ENCODE results near the gene RCC1.
A peak's percentile ranks its signal among the peaks of the same experiment; 100 is the strongest.
"Not testable (repeated sequence)": the region's sequence is repeated elsewhere in the genome, so short reads cannot be mapped to it uniquely, and the experiment has no call there.

RCC1 gene

GRCh38 chr1:28510970-28511440 lies 5.2 kb downstream of the RCC1 start:
- DNase-seq (ENCODE audit: low read depth in 2 of 2) = no peak

- no peak for DNase-seq (ENCODE audit: low read depth in 2 of 2)
Observed at GRCh38 chr1:28512058-28512611, 6.3 kb downstream of the RCC1 start.

GRCh38 chr1:28514445-28514933 lies 8.6 kb downstream of the RCC1 start:
- not testable (repeated sequence) for DNase-seq (ENCODE audit: low read depth in 2 of 2)

DNA sequence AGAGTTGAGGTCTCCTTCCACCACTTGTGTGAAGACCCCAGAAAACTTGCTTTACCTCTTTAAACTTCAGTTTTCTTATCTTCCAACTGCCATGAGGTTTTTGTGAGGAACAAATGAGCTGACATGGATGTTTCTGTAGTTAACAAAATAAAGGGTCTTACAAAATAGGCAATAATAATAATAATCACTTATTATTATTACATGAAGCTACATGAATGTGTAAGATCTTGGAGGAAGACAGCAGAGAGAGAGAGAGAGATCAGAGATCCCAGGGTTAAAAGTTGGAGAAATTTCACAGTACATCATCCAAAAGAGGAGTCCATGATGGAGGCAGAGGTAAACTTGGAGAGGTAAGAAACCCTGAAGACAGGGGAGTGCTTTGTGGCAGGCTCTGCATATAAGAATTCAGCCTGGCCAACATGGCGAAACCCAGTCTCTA lies 10.7 kb downstream of the RCC1 start:
- DNase-seq (ENCODE audit: low read depth in 2 of 2) = no peak

DNA sequence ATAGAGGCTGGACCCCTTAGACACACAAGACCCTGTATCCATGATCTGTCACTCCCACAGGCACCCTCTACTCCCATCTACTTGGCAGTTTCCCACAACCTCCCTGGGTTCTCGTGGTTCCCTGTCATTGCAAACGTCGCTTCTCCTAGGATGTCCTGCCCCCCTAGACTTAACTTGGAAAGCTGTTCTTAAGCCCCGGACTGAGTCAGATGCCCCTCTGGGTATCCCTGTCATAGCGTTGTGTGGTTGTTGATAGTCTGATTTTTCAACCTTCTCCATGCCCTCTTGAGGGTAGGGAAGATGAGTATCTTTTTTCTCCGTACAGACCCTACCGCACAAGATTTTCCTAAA lies 11.8 kb downstream of the RCC1 start:
- no peak for DNase-seq (ENCODE audit: low read depth in 2 of 2)

- peak; percentile 75 to 80 for DNase-seq (ENCODE audit: low read depth in 2 of 2)
Observed at GRCh38 chr1:28518000-28518744, 12.3 kb downstream of the RCC1 start.

- no peak for DNase-seq (ENCODE audit: low read depth in 2 of 2)
Observed at GRCh38 chr1:28518745-28519341, 13.0 kb downstream of the RCC1 start.

DNA sequence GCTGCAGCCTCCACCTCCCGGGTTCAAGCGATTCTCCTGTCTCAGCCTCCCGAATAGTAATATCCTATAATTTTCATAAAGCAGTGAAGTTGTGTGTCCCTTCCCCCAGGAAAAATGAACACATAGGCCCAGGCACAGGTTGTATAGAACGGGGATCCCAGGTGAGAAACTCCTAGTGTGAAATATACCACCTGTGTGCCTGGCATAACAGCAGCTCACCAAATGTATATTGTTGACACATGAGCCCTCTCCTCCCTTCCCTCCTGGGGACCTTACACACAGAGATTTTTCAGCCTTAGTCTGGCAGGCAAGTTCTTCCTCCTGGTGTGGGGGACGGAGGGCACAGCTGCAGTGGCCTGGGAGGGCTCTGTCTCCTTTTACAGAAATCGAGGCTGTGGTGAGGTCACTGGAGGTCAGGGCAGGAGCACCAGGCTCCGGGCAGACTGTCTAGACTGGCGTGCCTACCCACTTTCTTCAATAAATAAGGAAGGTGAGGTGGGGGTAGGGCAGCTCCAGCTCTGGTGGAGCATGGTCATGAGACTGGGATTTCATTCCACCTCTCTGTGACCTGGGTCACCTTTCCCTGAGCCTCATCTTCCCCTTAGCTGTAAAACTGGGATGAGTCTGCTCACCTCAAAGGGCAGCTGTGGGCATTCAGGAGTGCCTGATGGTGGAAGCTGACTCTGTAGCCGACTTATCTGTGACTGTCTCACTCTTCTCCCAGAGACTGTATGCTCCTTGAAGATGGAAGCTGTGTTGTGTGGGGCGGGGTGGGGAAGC lies 14.3 kb downstream of the RCC1 start:
- no peak for DNase-seq (ENCODE audit: low read depth in 2 of 2)

DNA sequence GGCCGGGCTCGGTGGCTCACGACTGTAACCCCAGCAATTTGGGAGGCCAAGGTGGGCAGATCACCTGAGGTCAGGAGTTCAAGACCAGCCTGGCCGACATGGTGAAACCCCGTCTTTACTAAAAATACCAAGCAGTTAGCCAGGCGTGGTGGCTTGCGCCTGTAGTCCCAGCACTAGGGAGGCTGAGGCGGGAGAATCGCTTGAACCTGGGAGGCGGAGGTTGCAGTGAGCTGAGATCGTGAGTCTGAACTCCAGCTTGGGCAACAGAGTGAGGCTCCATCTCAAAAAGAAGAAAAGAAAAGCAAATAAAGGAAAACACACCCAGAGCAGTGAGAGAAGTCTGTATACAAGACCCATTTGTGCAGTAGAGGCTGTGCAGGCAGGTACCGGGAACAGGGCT lies 15.0 kb downstream of the RCC1 start:
- not testable (repeated sequence) for DNase-seq (ENCODE audit: low read depth in 2 of 2)

GRCh38 chr1:28521502-28522164 lies 15.8 kb downstream of the RCC1 start:
- no peak for DNase-seq (ENCODE audit: low read depth in 2 of 2)

GRCh38 chr1:28522537-28522936 lies 16.7 kb downstream of the RCC1 start:
- not testable (repeated sequence) for DNase-seq (ENCODE audit: low read depth in 2 of 2)

GRCh38 chr1:28525002-28525642 lies 19.3 kb downstream of the RCC1 start:
- not testable (repeated sequence) for DNase-seq (ENCODE audit: low read depth in 2 of 2)

GRCh38 chr1:28526886-28527285 lies 21.0 kb downstream of the RCC1 start:
- no peak for DNase-seq (ENCODE audit: low read depth in 2 of 2)

DNA sequence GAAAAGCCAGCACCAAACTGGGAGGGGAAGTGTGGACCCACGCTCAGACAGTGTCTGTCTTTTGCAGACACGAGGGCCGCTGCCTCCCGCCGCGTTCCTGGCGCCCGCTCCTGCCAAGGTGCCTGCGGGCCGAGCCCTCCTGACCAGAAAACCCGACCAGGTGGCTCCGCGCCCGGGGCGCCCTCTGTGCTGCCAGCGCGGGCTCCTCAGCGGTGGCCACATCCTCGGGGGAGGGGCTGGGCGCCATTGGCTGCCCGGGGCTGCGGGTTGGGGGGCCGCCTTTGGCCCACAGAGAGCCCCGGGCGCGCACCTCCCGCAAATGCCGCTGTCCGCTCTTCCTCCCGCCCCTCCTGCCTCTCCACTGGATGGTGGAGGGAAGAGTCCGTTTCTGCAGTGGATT lies 24.6 kb downstream of the RCC1 start:
- no peak for DNase-seq (ENCODE audit: low read depth in 2 of 2)

DNA sequence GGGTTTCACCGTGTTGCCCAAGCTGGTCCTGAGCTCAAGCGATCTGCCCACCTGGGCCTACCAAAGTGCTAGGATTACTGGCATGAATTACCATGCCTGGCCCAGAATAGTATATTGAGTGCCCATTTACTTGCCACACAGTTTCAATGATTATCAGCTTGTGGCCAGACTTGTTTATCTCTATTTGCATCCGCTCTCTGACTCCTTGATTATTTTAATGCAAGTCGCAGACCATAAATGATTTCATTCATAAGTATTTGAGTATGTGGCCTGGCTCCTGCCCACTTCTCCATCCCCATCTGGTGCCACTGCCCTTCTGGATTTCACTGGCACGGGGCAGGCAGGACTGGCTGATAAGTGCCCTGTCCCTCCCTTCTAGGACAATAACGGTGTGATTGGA lies 28.8 kb downstream of the RCC1 start:
- DNase-seq (ENCODE audit: low read depth in 2 of 2) = no peak

- no peak for DNase-seq (ENCODE audit: low read depth in 2 of 2)
Observed at GRCh38 chr1:28535180-28535579, 29.3 kb downstream of the RCC1 start.

GRCh38 chr1:28537457-28538199 lies 31.8 kb downstream of the RCC1 start:
- DNase-seq (ENCODE audit: low read depth in 2 of 2) = no peak

- no peak for DNase-seq (ENCODE audit: low read depth in 2 of 2)
Observed at GRCh38 chr1:28538286-28538685, 32.4 kb downstream of the RCC1 start.

DNA sequence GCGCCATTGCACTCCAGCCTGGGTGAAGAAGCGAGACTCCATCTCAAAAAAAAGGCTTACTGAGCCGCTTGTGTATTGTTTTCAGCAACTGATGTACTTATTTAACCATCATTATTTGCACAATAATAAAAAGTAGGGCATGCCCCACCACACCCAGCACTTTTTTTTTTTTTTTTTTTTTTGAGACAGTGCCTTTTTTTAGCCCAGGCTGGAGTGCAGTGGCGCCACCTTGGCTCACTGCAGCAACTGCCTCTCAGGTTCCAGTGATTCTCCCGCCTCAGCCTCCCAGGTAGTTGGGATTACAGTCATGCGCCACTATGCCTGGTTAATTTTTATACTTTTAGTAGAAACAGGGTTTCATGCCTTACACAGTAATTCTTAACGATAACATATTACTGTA lies 34.8 kb downstream of the RCC1 start:
- DNase-seq (ENCODE audit: low read depth in 2 of 2) = no peak

DNA sequence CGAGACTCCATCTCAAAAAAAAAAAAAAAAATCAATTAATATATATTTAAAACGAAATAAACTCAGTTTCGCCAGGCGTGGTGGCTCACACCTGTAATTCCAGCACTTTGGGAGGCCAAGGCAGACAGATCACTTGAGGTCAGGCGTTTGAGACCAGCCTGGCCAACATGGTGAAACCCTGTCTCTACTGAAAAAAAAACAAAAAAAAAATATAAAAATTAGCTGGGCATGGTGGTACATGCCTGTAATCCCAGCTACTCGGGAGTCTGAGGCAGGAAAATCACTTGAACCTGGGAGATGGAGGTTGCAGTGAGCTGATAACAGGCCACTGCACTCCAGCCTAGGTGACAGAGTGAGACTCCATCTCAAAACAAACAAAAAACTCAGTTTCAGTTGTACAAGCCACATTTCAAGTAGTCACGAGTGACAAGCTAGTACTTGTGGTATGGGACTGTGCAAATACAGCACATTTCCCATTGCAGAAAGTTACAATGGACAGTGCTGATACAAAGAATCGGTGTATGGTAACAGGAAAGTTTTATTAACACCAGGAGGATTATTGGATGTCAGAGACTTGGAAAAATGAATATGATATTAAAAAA lies 35.7 kb downstream of the RCC1 start:
- not testable (repeated sequence) for DNase-seq (ENCODE audit: low read depth in 2 of 2)

All from activated CD8-positive, alpha-beta memory T cell treated with anti-CD3 and anti-CD28 coated beads for 4 hours (primary cell).